Putamen (tissue), 1 donor: Measurements from ENCODE around the gene PLEKHB2.
A peak's percentile ranks its signal among the peaks of the same experiment; 100 is the strongest.
"Not testable (repeated sequence)": the region's sequence is repeated elsewhere in the genome, so short reads cannot be mapped to it uniquely, and the experiment has no call there.

ENCODE experiments used
- DNase-seq: peaks from one replicate; pipeline ENCODE4 v3.0.0-alpha.2; 2016; ENCODE audit warnings: low spot score

Gene PLEKHB2

GRCh38 chr2:131105156-131105949 is at the start of gene PLEKHB2:
PLEKHB2 (plus strand) TSS chr2:131105336; CDS start chr2:131120942, 15,606 bp downstream.
- peak; percentile 91 for DNase-seq

- no peak for DNase-seq
These were observed 48.8 kb upstream of the PLEKHB2 start for GRCh38 chr2:131056204-131056931.

GRCh38 chr2:131056932-131057287 is 48.2 kb upstream of the PLEKHB2 start:
- no peak for DNase-seq

DNA sequence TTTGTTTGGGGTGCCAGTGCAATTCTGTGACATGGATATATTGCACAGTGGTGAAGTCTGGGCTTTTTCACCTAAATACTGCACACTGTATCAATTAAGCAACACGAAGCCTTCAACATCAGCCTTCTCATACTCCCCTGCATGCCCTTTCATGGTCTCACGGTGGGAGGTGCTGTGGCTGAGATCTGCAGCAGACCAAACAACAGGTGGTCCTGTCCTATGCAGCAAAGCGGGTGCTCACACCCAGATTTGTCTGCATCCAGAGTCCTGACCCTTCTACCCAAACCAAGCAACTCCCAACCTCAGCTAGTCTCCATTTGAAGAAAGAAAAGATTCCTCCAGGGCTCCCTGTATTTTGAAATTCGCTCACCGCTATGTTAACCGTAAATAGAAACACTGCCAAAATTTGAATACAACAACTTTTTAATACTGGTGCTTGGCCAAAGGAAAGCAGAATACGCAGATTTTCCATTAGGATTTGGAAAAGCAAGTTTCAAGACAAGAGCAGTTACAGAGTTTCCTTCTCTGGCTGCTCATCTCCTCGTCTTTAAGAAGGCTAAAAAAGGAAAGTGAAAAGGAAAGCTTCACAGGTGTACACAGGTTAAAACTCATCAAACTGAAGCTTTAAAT is 46.8 kb upstream of the PLEKHB2 start:
- no peak for DNase-seq

DNA sequence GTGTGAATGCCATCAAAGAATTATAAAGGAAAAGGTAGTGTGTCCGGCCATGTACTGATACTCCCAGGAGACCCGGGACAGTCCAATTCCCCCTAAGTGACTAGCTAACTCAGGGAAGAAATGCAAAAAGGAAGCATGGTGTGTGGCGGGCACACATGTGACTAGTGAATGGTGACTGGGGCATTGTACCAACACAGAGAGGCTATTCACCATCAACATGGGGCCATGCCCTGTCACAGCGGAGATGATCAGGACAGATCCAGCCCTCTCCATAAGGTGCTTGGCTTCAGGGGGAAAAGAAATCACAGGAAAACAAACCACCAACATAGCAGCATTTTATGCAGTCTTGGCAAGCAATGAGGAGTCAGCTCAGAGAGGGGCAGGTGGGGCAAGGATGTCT is 46.2 kb upstream of the PLEKHB2 start:
- peak; percentile 89 for DNase-seq

- DNase-seq, result no peak
These were observed 41.4 kb upstream of the PLEKHB2 start for GRCh38 chr2:131063501-131064283.

GRCh38 chr2:131064589-131065512 is 40.3 kb upstream of the PLEKHB2 start:
- no peak for DNase-seq

GRCh38 chr2:131067465-131068125 is 37.5 kb upstream of the PLEKHB2 start:
- DNase-seq, result no peak

GRCh38 chr2:131068172-131068571 is 37.0 kb upstream of the PLEKHB2 start:
- DNase-seq, result not testable (repeated sequence)

DNA sequence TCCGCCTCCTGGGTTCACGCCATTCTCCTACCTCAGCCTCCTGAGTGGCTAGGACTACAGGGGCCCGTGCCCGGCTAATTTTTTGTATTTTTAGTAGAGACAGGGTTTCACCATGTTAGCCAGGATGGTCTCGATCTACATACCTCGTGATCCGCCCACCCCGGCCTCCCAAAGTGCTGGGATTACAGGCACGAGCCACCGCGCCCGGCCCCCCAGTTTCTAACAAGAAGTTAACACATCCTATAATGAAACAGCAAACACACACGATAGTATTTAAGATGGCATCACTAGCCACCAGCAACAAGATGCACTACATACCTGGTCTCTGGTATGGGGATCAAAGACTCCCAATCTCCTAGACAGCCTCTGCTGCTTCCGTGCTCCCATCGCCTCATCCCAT is 29.6 kb upstream of the PLEKHB2 start:
- DNase-seq, result not testable (repeated sequence)

GRCh38 chr2:131076707-131077106 is 28.4 kb upstream of the PLEKHB2 start:
- DNase-seq, result no peak

GRCh38 chr2:131077182-131077846 is 27.8 kb upstream of the PLEKHB2 start:
- DNase-seq, result no peak

DNA sequence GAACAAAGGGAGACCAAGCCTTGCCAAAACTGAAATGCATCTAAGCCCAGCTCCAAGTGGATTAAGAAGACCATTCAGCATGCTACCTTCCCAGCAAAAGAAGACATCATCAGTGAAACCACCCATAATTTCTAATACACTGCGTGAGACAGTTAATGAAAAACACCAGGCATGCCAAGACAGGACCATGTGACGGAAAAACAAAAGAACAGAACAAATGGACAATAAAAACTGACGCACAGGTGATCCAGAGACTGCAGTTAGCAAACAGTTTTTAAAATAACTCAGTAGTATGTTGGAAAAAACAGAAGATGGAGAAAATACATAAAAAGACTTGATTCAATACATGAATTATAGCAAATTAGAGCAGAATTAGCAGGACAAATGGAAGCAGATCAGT is 27.2 kb upstream of the PLEKHB2 start:
- no peak for DNase-seq

- DNase-seq, result not testable (repeated sequence)
These were observed 25.2 kb upstream of the PLEKHB2 start for GRCh38 chr2:131079931-131080330.

DNA sequence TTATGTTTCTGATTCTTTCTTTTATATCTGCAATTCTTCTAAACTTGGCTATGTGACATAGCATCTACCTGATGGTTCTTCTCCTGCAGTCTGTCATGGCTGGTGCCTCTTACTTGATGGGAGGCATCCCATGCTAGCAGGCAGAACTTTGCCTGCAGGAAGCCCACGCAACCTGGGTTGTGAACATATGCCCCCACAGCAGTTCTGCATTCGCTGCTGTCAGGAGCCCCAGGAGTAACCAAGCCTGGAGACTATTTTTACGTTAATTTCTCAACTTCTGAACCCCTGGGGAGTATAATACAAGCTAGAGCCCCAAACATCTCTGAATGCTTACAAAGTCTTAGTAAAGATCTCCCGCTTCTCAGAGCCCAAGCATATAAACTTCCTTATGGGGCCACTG is 23.9 kb upstream of the PLEKHB2 start:
- DNase-seq, result peak; percentile 79

GRCh38 chr2:131085646-131086045 is 19.5 kb upstream of the PLEKHB2 start:
- no peak for DNase-seq

GRCh38 chr2:131092458-131093005 is 12.6 kb upstream of the PLEKHB2 start:
- no peak for DNase-seq

DNA sequence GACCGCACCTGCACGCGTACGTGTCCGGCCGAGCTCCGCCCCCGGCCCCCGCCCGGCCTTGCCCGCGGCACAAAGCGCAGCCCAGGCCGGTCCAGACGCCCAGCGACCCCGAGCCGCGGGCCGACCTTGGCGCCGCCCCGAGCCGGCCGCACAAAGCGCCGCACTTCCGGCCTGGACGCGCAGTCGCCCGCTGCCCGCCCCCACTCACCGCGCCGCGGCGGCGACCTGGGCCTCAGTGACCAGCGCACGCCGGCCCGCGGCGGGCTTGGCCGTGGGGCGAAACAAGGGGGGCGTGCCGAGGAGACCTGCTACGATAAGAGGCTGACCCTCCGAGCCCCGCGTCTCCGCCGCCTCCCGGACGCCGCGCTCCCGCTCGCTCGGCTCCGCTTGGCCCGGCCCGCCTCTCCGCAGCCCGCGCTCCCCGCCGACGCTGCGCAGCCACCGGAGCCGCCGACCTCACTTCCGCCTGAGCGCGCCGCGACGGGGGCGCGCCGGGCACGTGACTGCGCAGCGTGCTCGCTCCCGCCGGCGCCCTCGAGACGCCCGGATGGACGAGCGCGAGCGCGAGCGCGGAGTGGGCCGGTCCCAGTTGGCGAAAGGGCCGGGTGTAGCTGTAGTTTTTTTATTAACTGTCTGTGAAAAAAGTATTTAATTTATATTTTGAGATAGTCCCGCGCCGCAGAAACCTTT is 12.0 kb upstream of the PLEKHB2 start, which contains the start of gene FAM168B:
TSS of gene FAM168B (minus strand) at position 455 of the 690 bp plus-strand sequence. CDS start 10,814 bp downstream, outside the sequence.
- peak; percentile 90 for DNase-seq
